OCI-LY1 (cell line): ENCODE results near the gene FAM221A.

ENCODE experiments used
- H2AFZ ChIP-seq: fragments of 200-600 bp; sonication (generic), shearing (Covaris generic); 2 replicates; pipeline ENCODE4 v1.6.0; 2014; ENCODE audit warnings: antibody characterized with exemption, mild to moderate bottlenecking, low read length
- H3F3A ChIP-seq: fragments of 200-600 bp; sonication (generic), shearing (Covaris generic); 2 replicates; pipeline ENCODE4 v1.6.0; 2014; ENCODE audit warnings: mild to moderate bottlenecking, antibody characterized with exemption, low read length, moderate library complexity; ENCODE audit not compliant: insufficient read depth
- H3K27ac ChIP-seq: fragments of 200-600 bp; sonication (generic); 2 replicates; pipeline ENCODE4 v1.5.1; 2014; ENCODE audit warnings: low read length, mixed run types, mild to moderate bottlenecking, low read depth; ENCODE audit not compliant: poor library complexity, severe bottlenecking
- H3K27me3 ChIP-seq: fragments of 200-600 bp; sonication (generic); 2 replicates; pipeline ENCODE4 v1.6.0; 2014; ENCODE audit warnings: antibody characterized with exemption, mild to moderate bottlenecking, low read length, moderate library complexity; ENCODE audit not compliant: insufficient read depth
- H3K36me3 ChIP-seq: fragments of 200-600 bp; sonication (generic); 2 replicates; pipeline ENCODE4 v1.6.1; 2014; ENCODE audit warnings: mild to moderate bottlenecking, antibody characterized with exemption, low read length, moderate library complexity, mixed read lengths; ENCODE audit not compliant: insufficient read depth
- H3K4me1 ChIP-seq: fragments of 200-600 bp; sonication (generic); 2 replicates; pipeline ENCODE4 v1.5.1; 2014; ENCODE audit warnings: mild to moderate bottlenecking, low read length, moderate library complexity; ENCODE audit not compliant: insufficient read depth, severe bottlenecking
- H3K4me2 ChIP-seq: fragments of 200-600 bp; sonication (generic), shearing (Covaris generic); 2 replicates; pipeline ENCODE4 v1.6.1; 2014; ENCODE audit warnings: low read length
- H3K4me3 ChIP-seq: fragments of 200-600 bp; sonication (generic); 2 replicates; pipeline ENCODE4 v1.5.1; 2014; ENCODE audit warnings: low read length, low read depth, mild to moderate bottlenecking, mixed read lengths; ENCODE audit not compliant: poor library complexity, severe bottlenecking
- H3K79me2 ChIP-seq: fragments of 200-600 bp; shearing (Covaris generic); 2 replicates; pipeline ENCODE4 v1.6.1; 2016; ENCODE audit warnings: mixed run types, low read length, mixed read lengths; ENCODE audit not compliant: insufficient read depth
- H3K9ac ChIP-seq: fragments of 200-600 bp; sonication (generic), shearing (Covaris generic); 2 replicates; pipeline ENCODE4 v1.6.1; 2014; ENCODE audit warnings: mild to moderate bottlenecking, low read length, mixed read lengths
- H3K9me2 ChIP-seq: fragments of 200-600 bp; sonication (generic), shearing (Covaris generic); 2 replicates; pipeline ENCODE4 v1.6.1; 2014; ENCODE audit warnings: low read depth, mild to moderate bottlenecking, low read length, mixed read lengths
- H3K9me3 ChIP-seq: fragments of 200-600 bp; shearing (Covaris generic); 2 replicates; pipeline ENCODE4 v1.6.1; 2014; ENCODE audit warnings: low read length, mixed read lengths
- H4K20me1 ChIP-seq: fragments of 200-600 bp; sonication (generic), shearing (Covaris generic); 2 replicates; pipeline ENCODE4 v1.6.0; 2016; ENCODE audit warnings: mild to moderate bottlenecking, low read length; ENCODE audit not compliant: insufficient read depth
- CTCF ChIP-seq: fragments of 200-600 bp; sonication (generic), shearing (Covaris generic); IDR thresholded peaks from 2 replicates; pipeline ENCODE4 v1.5.1; 2017; ENCODE audit warnings: mild to moderate bottlenecking, antibody characterized with exemption, low read length, moderate library complexity, mixed read lengths
- EZH2 ChIP-seq: fragments of 200-600 bp; sonication (generic), shearing (Covaris generic); IDR thresholded peaks from 2 replicates; pipeline ENCODE4 v1.8.0; 2017; ENCODE audit warnings: borderline replicate concordance, mixed run types, mild to moderate bottlenecking, antibody characterized with exemption, low read length, moderate library complexity, mixed read lengths

Gene FAM221A

DNA sequence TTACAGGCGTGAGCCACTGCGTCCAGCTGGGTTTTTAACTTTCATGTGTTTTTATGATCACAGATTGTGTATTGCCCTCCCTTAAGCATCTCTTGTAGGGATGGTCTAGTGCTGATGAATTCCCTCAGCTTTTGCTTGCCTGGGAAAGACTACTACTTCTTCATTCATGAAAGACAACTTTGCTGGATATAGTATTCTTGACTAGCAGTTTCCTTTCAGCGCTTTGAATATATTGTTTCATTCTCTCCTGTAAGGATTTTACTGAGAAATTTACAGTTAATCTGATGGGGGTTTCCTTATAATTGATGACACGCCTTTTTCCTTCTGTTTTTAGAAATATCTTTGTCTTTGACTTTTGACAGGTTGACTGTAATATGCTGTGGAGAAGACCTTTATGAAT, 63.2 kb downstream of the FAM221A start:
- H3K79me2 ChIP-seq, result no peaks in the 10 kb centered on the region
- H3K9me3 ChIP-seq, result peaks cover 16% of the 10 kb centered on the region
- no peaks in the 10 kb centered on the region for H3F3A ChIP-seq
- no peaks in the 10 kb centered on the region for H3K4me1 ChIP-seq
- no peak overlapping the region for H2AFZ ChIP-seq
- no peaks in the 10 kb centered on the region for H3K27me3 ChIP-seq
- H3K27ac ChIP-seq, result no peak overlapping the region
- TF ChIP-seq CTCF (no peak), EZH2 (no peak)
- H3K4me2 ChIP-seq, result no peak overlapping the region
- H3K36me3 ChIP-seq, result no peaks in the 10 kb centered on the region
- no peaks in the 10 kb centered on the region for H4K20me1 ChIP-seq
- no peak overlapping the region for H3K9ac ChIP-seq
- H3K4me3 ChIP-seq, result no peak overlapping the region
- no peaks in the 10 kb centered on the region for H3K9me2 ChIP-seq

DNA sequence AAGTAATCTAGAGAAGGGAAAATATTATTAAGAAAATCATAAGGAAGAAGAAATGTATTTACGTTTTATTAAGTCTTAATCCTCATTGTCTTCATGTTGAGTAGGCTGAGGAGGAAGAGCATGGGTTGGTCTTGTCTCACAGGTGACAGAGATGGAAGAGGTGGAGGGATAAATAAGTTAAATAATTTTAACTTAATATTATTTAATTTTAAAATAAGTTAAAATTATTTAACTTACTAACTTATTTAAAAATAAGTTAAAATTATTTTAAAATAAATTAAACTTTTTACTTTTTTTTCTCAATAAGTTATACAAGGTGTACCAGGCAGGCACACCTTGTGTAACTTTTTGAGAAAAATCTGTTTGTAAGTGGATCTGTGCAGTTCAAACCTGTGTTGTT, 66.6 kb downstream of the FAM221A start:
- Histone ChIP-seq H3K4me2 (no peak overlapping the region), H4K20me1 (no peaks in the 10 kb centered on the region), H3F3A (no peaks in the 10 kb centered on the region), H3K27me3 (no peaks in the 10 kb centered on the region), H3K79me2 (no peaks in the 10 kb centered on the region), H3K4me3 (no peak overlapping the region), H3K36me3 (no peaks in the 10 kb centered on the region), H2AFZ (no peak overlapping the region), H3K9ac (no peak overlapping the region), H3K9me3 (peaks cover 16% of the 10 kb centered on the region), H3K4me1 (no peaks in the 10 kb centered on the region), H3K27ac (no peak overlapping the region), H3K9me2 (no peaks in the 10 kb centered on the region)
- no peak for TF ChIP-seq CTCF
- TF ChIP-seq EZH2, result no peak

DNA sequence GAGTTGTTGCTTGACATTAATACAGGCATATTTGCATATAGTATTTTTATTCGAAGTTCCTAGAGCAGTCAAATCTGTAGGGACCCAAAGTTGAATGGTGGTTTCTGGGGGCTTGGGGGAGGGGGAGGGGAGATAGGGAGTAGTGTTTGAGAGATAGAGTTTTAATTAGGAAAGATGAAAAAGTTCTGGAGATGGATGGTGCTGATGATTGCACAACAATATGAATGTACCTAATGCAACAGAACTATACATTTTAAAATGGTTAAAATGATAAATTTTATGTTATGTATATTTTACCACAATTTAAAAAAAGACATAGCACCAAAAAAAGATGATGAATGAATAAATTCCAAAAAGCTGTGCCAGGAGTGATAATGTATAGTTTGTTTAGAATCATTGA, 71.9 kb downstream of the FAM221A start:
- no peak overlapping the region for H2AFZ ChIP-seq
- no peaks in the 10 kb centered on the region for H3K79me2 ChIP-seq
- H3K27me3 ChIP-seq, result no peaks in the 10 kb centered on the region
- no peak overlapping the region for H3K27ac ChIP-seq
- H3F3A ChIP-seq, result no peaks in the 10 kb centered on the region
- no peaks in the 10 kb centered on the region for H3K4me1 ChIP-seq
- H4K20me1 ChIP-seq, result no peaks in the 10 kb centered on the region
- no peaks in the 10 kb centered on the region for H3K9me2 ChIP-seq
- H3K9me3 ChIP-seq, result no peaks in the 10 kb centered on the region
- no peaks in the 10 kb centered on the region for H3K36me3 ChIP-seq
- H3K4me2 ChIP-seq, result no peak overlapping the region
- H3K9ac ChIP-seq, result no peak overlapping the region
- H3K4me3 ChIP-seq, result no peak overlapping the region
- TF ChIP-seq EZH2 (no peak), CTCF (no peak)
